Measurements from ENCODE around the gene RAB11B. TPM values are rescaled to one million over a fixed set of nuclear protein-coding genes. Genes with fewer than 3 reads are reported as not detected.
"Not testable (repeated sequence)": the region's sequence is repeated elsewhere in the genome, so short reads cannot be mapped to it uniquely, and the experiment has no call there.

The RAB11B gene
- total RNA-seq, 1 donor from 2014 or later = 100 TPM

DNA sequence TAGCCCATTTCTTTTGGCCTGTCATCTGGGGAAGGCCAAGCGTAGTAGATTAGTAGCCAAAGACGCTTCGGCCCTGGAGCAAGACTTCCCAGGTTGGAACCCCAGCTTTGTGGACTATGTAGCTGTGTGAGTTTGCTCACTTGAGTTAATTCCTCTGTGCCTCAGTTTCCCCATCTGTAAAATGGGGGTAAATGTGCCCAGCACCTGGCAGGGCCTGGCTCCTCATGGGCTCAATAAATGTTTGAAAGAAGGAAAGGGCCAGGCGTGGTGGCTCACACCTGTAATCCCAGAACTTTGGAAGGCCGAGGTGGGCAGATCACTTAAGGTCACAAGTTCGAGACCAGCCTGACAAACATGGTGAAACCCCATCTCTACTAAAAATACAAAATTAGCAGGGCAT lies 39.7 kb downstream of the RAB11B start:
- DNase-seq (no peak), ATAC-seq (ENCODE audit: low read depth) (no peak)
- CTCF ChIA-PET = no interaction called here
- H3K4me1 Mint-ChIP-seq = no peaks in the 10 kb centered on the region
- H3K36me3 Mint-ChIP-seq (ENCODE audit: low read depth) = peaks cover 22% of the 10 kb centered on the region
- intact Hi-C loops (cut with micrococcal nuclease) = no loop called here
- TF ChIP-seq, protein P1, sequence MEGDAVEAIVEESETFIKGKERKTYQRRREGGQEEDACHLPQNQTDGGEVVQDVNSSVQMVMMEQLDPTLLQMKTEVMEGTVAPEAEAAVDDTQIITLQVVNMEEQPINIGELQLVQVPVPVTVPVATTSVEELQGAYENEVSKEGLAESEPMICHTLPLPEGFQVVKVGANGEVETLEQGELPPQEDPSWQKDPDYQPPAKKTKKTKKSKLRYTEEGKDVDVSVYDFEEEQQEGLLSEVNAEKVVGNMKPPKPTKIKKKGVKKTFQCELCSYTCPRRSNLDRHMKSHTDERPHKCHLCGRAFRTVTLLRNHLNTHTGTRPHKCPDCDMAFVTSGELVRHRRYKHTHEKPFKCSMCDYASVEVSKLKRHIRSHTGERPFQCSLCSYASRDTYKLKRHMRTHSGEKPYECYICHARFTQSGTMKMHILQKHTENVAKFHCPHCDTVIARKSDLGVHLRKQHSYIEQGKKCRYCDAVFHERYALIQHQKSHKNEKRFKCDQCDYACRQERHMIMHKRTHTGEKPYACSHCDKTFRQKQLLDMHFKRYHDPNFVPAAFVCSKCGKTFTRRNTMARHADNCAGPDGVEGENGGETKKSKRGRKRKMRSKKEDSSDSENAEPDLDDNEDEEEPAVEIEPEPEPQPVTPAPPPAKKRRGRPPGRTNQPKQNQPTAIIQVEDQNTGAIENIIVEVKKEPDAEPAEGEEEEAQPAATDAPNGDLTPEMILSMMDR (IDR thresholded peaks at IDR 0.05) = no peak
- no peak overlapping the region for H3K4me3 Mint-ChIP-seq
- no peak overlapping the region for H3K27ac Mint-ChIP-seq
- no peaks in the 10 kb centered on the region for H3K27me3 Mint-ChIP-seq
- no peaks in the 10 kb centered on the region for H3K9me3 Mint-ChIP-seq
- POLR2A ChIA-PET = no interaction called here

GRCh38 chr19:8430650-8431049 lies 40.5 kb downstream of the RAB11B start:
- Mint-ChIP-seq H3K9me3 (no peaks in the 10 kb centered on the region), H3K4me1 (no peaks in the 10 kb centered on the region), H3K27ac (no peak overlapping the region), H3K4me3 (no peak overlapping the region), H3K36me3 (ENCODE audit: low read depth) (peaks cover 22% of the 10 kb centered on the region), H3K27me3 (no peaks in the 10 kb centered on the region)
- ChIA-PET POLR2A (no interaction called here), CTCF (no interaction called here)
- DNase-seq (no peak), ATAC-seq (ENCODE audit: low read depth) (no peak)
- TF ChIP-seq, protein P1 (IDR thresholded peaks at IDR 0.05) = no peak
- intact Hi-C loops (cut with micrococcal nuclease) = no loop called here

DNA sequence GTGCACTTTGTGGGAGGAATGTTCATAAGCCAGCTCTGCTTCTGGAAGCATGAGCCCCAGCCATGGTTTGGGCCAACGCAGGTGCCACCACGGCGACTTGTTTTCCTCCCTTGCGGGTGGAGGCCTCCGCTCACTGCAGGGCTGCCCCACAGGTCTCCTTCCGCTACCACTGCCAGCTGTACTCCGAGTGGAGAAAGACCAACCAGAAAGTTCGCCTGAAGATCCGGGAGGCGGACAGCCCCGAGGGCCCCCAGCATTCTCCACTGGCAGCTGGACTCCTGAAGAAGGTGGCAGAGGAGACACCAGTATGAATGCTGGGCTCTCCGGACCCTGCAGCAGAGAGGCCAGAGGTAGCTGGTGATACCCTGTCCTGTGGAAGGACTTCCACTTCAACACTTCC lies 48.1 kb downstream of the RAB11B start:
- no peaks in the 10 kb centered on the region for H3K9me3 Mint-ChIP-seq
- peaks cover 6% of the 10 kb centered on the region for H3K36me3 Mint-ChIP-seq (ENCODE audit: low read depth)
- no peaks in the 10 kb centered on the region for H3K27me3 Mint-ChIP-seq
- no peaks in the 10 kb centered on the region for H3K4me1 Mint-ChIP-seq
- H3K27ac Mint-ChIP-seq = no peak overlapping the region
- TF ChIP-seq, protein P1 (IDR thresholded peaks at IDR 0.05) = no peak
- POLR2A ChIA-PET = no interaction called here
- ATAC-seq (ENCODE audit: low read depth) = no peak
- H3K4me3 Mint-ChIP-seq = no peak overlapping the region
- CTCF ChIA-PET = interaction anchor here (1.3 kb wide), 1 partner anchor 140 kb away, joined by 3 read pairs; no protein-coding TSS in a partner anchor
- no peak for DNase-seq
- intact Hi-C loops (cut with micrococcal nuclease) = no loop called here

- TF ChIP-seq, protein P1 (IDR thresholded peaks at IDR 0.05) = no peak
- peaks cover 20% of the 10 kb centered on the region for H3K4me1 Mint-ChIP-seq
- no peaks in the 10 kb centered on the region for H3K27me3 Mint-ChIP-seq
- DNase-seq (no peak), ATAC-seq (ENCODE audit: low read depth) (no peak)
- no peak overlapping the region for H3K27ac Mint-ChIP-seq
- H3K4me3 Mint-ChIP-seq = peak overlapping the region; percentile 35
- intact Hi-C loops (cut with micrococcal nuclease) = no loop called here
- no peaks in the 10 kb centered on the region for H3K9me3 Mint-ChIP-seq
- CTCF ChIA-PET = no interaction called here
- POLR2A ChIA-PET = interaction anchor here (0.5 kb wide), 1 partner anchor 190 kb away, joined by 3 read pairs; no protein-coding TSS in a partner anchor
- peaks cover 24% of the 10 kb centered on the region for H3K36me3 Mint-ChIP-seq (ENCODE audit: low read depth)
These were observed 51.8 kb downstream of the RAB11B start for GRCh38 chr19:8441725-8442544.

DNA sequence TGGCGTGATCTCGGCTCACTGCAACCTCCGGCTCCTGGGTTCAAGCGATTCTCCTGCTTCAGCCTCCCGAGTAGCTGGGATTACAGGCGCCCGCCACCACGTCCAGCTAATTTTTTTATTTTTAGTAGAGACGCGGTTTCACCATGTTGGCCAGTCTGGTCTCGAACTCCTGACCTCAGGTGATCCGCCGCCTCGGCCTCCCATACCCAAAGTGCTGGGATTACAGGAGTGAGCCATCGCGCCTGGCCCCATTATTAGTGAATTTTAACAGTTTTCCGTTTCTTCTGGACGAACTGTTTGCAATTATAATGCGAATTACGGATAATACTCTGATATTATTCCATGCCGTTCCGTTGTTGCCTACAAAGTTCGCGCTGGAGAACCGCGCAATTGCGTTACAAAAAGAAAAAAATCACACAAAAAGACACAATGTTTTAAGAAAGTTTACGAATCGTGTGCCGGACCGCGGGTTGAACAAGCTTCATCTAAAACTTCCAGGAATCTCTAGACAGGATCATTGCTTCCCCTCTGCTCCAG lies 54.0 kb downstream of the RAB11B start:
- intact Hi-C loops (cut with micrococcal nuclease) = loop anchor here (1.0 kb wide), 6 partner anchors 30 to 501 kb away; partner anchors contain the start of genes MARCHF2, NDUFA7, RAB11B and RPS28
- peaks cover 38% of the 10 kb centered on the region for H3K4me1 Mint-ChIP-seq
- CTCF ChIA-PET = interaction anchor here (1.2 kb wide), 1 partner anchor 31 kb away, joined by 4 read pairs; the partner anchor contains the start of gene MARCHF2
- peaks cover 37% of the 10 kb centered on the region for H3K36me3 Mint-ChIP-seq (ENCODE audit: low read depth)
- POLR2A ChIA-PET = interaction anchor here (1.0 to 5.0 kb wide), 14 partner anchors 12 to 134 kb away, joined by 3 to 56 read pairs (median 6); partner anchors contain the start of genes MARCHF2, NDUFA7, RAB11B and RPS28
- not testable (repeated sequence) for H3K9me3 Mint-ChIP-seq; ATAC-seq (ENCODE audit: low read depth); DNase-seq; H3K27me3 Mint-ChIP-seq
- peak overlapping the region; percentile 98 for H3K4me3 Mint-ChIP-seq
- H3K27ac Mint-ChIP-seq = peak overlapping the region; percentile 96

Data from activated B cell treated with CpG ODN at 0.5 μM for 24 hours (primary cell).